HG03521 (cell line): ENCODE data around the gene TUBB8B.
"Not testable (repeated sequence)": the region's sequence is repeated elsewhere in the genome, so short reads cannot be mapped to it uniquely, and the experiment has no call there.

Experiments
- ATAC-seq: cut with Tn5 transposase; IDR thresholded peaks from one replicate; pipeline ENCODE4 v1.9.1; 2021; ENCODE audit warnings: mild to moderate bottlenecking, moderate library complexity; ENCODE audit not compliant: unreplicated experiment

The TUBB8B gene

GRCh38 chr18:13177-13576 lies 36.2 kb downstream of the TUBB8B start:
- ATAC-seq, result not testable (repeated sequence)

DNA sequence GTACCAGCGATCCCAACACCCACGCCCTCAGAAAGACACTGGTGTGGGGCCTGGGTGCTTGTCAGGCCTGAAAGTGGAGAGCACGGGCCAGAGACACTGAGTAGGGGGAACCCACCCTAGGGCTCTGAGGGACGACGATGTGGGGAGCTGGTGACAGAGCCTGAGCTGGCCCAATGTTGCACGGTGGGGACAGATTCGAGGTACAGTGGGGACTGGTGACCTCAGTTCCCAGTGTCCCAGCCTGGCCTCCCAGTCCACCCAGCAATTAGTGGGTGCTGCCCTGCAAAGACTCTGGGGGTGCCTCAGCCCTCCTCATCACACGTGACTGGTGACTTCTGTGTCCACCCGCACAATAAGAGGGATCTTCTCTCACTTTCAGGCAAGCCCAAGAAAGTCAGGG lies 36.6 kb downstream of the TUBB8B start:
- not testable (repeated sequence) for ATAC-seq

GRCh38 chr18:11383-12274 lies 37.8 kb downstream of the TUBB8B start:
- ATAC-seq, result not testable (repeated sequence)

DNA sequence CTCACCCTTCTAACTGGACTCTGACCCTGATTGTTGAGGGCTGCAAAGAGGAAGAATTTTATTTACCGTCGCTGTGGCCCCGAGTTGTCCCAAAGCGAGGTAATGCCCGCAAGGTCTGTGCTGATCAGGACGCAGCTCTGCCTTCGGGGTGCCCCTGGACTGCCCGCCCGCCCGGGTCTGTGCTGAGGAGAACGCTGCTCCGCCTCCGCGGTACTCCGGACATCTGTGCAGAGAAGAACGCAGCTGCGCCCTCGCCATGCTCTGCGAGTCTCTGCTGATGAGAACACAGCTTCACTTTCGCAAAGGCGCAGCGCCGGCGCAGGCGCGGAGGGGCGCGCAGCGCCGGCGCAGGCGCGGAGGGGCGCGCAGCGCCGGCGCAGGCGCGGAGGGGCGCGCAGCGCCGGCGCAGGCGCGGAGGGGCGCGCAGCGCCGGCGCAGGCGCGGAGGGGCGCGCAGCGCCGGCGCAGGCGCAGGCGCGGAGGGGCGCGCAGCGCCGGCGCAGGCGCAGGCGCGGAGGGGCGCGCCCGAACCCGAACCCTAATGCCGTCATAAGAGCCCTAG lies 38.7 kb downstream of the TUBB8B start:
- ATAC-seq, result not testable (repeated sequence)

DNA sequence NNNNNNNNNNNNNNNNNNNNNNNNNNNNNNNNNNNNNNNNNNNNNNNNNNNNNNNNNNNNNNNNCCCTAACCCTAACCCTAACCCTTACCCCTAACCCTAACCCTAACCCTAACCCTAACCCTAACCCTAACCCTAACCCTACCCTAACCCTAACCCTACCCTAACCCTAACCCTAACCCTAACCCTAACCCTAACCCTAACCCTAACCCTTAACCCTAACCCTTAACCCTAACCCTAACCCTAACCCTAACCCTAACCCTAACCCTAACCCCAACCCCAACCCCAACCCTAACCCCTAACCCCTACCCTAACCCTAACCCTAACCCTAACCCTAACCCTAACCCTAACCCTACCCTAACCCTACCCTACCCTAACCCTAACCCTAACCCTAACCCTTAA lies 39.5 kb downstream of the TUBB8B start:
- ATAC-seq, result not testable (repeated sequence)
